GDM1 (cell line): Measurements from ENCODE around the gene HPSE2.

Experiments used
- DNase-seq: peaks from one replicate; lab custom pipeline; 2025; lab: John Stamatoyannopoulos, UW

HPSE2 gene

GRCh38 chr10:98489561-98490481, 745.8 kb downstream of the HPSE2 start:
- no peak for DNase-seq

GRCh38 chr10:98488669-98489430, 746.8 kb downstream of the HPSE2 start:
- DNase-seq = no peak

GRCh38 chr10:98487649-98488048, 748.0 kb downstream of the HPSE2 start:
- no peak for DNase-seq

- DNase-seq = no peak
These were observed 749.2 kb downstream of the HPSE2 start for GRCh38 chr10:98486421-98486820.

GRCh38 chr10:98485959-98486358, 749.7 kb downstream of the HPSE2 start:
- DNase-seq = no peak

GRCh38 chr10:98483658-98484057, 752.0 kb downstream of the HPSE2 start:
- DNase-seq = no peak

- no peak for DNase-seq
These were observed 753.6 kb downstream of the HPSE2 start for GRCh38 chr10:98482096-98482495.

- DNase-seq = no peak
These were observed 754.2 kb downstream of the HPSE2 start for GRCh38 chr10:98481404-98481945.

GRCh38 chr10:98478430-98479222, 757.0 kb downstream of the HPSE2 start:
- no peak for DNase-seq

GRCh38 chr10:98477861-98478260, 757.8 kb downstream of the HPSE2 start:
- DNase-seq = no peak

- DNase-seq = no peak
These were observed 761.0 kb downstream of the HPSE2 start for GRCh38 chr10:98474628-98475027.

- DNase-seq = no peak
These were observed 763.5 kb downstream of the HPSE2 start for GRCh38 chr10:98472196-98472595.

- DNase-seq = no peak
These were observed 764.8 kb downstream of the HPSE2 start for GRCh38 chr10:98470850-98471249.

GRCh38 chr10:98469001-98469931, 766.4 kb downstream of the HPSE2 start:
- no peak for DNase-seq

GRCh38 chr10:98467506-98468318, 767.9 kb downstream of the HPSE2 start:
- peak; percentile 23 for DNase-seq

- no peak for DNase-seq
These were observed 768.7 kb downstream of the HPSE2 start for GRCh38 chr10:98466861-98467505.

GRCh38 chr10:98465866-98466265, 769.8 kb downstream of the HPSE2 start:
- no peak for DNase-seq

- peak; percentile 9 for DNase-seq
These were observed 771.5 kb downstream of the HPSE2 start for GRCh38 chr10:98463976-98464754.

- DNase-seq = no peak
These were observed 772.6 kb downstream of the HPSE2 start for GRCh38 chr10:98463016-98463415.
